ENCODE results near the gene TM9SF2.

The TM9SF2 gene

GRCh38 chr13:99582511-99582910 is 81.2 kb downstream of the TM9SF2 start:
- DNase-seq = no peak

GRCh38 chr13:99585609-99586008 is 84.3 kb downstream of the TM9SF2 start:
- no peak for DNase-seq

GRCh38 chr13:99587021-99587420 is 85.7 kb downstream of the TM9SF2 start:
- no peak for DNase-seq

DNA sequence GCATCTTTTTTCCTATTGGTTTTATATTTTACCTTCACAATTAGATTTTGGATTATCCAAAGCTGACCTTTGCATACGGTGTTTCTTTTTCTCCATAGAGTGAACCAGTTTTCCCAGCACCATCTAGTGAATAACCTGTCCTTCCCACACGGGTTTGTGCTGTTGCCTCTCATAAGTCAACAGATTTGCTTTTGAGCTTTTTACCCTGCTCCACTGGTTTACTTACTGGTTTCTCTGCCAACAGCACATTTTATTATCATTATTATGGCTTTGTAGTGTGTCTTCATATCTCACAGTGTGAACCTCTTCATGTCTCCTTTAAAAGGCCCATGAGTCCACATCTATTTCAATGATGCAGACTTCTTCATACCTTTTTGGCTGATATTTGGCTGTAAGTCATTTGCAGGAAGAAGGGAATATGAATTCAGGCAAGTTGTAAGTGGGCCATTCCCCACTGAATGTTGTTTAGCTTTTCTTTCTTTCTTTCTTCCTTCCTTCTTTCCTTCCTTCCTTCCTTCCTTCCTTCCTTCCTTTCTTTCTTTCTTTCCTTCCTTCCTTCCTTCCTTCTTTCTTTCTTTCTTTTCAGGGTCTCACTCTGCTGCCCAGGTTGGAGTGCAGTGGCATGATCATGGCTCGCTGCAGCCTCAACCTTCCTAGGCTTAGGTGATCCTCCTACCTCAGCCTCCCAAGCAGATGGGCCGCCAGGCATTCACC is 86.8 kb downstream of the TM9SF2 start:
- DNase-seq = no peak

DNA sequence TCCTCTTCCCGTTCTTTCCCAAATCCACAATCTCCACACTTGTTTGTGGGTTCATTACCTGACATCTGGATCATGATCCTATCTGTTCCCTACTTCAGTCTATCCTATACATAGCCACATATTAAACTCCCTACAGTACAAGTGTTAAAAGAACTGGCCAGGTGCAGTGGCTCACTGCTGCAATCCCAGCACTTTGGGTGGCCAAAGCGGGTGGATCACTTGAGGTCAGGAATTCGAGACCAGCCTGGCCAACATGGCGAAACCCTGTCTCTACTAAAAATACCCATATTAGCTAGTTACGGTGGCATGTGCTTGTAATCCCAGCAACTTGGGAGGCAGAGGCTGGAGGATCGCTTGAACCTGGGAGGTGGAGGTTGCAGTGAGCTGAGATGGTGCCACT is 88.3 kb downstream of the TM9SF2 start:
- DNase-seq = no peak

DNA sequence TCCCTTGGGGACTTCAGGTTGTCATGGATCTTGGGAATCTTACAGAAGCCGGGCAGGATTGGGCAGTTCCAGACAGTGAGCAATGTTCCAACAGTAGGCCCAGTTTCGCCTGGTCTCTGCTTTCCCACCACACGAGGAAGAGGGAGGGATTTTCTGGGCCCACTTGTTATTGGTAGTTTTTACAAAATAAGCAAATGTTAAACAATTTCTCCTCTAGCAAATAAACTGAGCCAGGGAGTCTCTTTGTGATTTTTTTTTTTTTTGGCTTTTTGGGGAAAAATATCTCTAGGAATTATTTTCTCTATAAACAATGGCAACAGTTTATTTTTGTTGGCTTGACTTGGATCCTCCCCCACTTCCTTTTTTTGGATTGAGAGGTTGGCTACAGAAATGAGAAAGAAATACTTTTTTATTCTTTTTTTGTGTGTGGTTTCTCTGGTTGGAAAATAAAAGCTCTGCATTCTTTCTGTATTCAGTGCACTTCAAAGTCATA is 89.3 kb downstream of the TM9SF2 start:
- DNase-seq = no peak

GRCh38 chr13:99596180-99596579 is 94.9 kb downstream of the TM9SF2 start:
- no peak for DNase-seq

DNA sequence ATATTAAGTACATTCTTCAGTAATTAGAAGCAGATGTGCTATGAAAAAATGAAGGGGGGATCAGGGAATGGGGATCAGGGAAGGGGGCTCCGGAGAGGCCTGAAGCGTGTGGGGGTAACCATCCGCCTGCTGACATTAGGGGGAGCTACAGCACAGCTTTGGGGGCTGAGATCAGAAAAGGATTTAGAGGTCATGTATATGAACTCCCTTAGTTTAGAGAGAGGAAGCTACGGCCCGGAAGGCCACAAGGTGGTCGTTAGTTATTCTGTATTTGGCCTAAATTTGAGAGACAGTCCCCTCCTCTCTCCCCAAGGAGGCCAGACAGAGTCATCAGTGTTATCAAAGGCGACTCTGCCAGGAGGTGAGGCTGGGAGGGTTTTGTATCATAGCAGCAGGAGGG is 99.0 kb downstream of the TM9SF2 start:
- DNase-seq = no peak

DNA sequence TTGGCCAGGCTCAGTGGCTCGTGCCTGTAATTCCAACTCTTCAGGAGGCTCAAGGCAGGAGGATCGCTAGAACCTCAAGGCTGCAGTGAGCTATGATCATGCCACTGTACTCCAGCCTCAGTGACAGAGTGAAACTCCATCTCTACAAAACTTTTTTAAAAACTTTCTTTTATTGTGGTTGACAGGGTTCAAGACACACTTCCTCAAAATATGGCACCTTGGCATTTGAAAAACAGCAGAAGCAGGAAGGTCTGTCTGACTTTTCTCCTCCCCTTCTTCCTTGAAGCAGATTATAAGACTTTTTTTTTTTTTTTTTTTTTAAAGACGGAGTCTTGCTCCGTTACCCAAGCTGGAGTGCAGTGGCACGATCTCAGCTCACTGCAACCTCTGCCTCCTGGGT is 100.3 kb downstream of the TM9SF2 start:
- DNase-seq = no peak

GRCh38 chr13:99604636-99605035 is 103.4 kb downstream of the TM9SF2 start:
- no peak for DNase-seq

DNA sequence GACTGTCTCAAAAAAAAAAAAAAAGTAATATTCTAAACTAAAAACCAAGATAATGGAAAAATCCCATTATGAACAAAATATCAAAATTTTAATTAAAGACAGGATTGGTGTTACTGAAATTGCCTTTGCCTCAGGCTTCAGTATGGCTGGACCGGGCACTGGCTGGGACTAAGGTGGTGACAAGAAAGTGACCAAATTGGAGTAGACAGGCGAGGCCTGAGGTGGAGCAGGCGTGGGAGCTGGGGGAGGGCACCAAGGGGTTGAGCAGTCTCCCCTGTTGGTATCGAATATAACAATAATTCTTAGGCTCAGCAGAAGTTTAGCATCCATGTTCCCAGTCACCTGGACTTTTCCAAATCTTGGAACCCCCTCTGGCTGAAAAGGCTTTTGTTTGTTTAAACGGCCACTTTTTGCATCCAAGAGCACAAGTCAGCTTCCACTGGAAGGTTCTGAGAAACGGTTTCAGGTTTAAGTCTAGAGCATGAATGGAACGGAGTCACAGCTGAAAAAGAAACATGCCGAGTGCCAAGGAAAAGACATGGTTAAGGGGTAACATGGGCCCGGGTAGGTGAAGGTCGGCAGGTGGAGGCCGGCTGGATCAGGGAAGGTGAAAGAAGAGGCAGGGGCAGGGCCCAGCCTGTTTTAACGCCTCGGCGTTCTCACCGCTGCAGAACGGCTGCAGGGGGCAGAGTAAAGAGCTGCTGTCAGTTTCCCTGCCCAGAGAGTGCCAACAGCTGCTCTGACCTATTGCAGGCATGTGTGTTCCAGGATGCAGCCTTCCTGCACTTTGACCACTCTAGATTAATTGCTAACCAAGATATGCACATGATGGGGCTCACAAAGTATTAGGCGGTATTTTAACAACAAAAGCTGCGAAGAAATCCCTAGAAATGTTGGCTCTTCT is 104.4 kb downstream of the TM9SF2 start:
- DNase-seq = no peak

DNA sequence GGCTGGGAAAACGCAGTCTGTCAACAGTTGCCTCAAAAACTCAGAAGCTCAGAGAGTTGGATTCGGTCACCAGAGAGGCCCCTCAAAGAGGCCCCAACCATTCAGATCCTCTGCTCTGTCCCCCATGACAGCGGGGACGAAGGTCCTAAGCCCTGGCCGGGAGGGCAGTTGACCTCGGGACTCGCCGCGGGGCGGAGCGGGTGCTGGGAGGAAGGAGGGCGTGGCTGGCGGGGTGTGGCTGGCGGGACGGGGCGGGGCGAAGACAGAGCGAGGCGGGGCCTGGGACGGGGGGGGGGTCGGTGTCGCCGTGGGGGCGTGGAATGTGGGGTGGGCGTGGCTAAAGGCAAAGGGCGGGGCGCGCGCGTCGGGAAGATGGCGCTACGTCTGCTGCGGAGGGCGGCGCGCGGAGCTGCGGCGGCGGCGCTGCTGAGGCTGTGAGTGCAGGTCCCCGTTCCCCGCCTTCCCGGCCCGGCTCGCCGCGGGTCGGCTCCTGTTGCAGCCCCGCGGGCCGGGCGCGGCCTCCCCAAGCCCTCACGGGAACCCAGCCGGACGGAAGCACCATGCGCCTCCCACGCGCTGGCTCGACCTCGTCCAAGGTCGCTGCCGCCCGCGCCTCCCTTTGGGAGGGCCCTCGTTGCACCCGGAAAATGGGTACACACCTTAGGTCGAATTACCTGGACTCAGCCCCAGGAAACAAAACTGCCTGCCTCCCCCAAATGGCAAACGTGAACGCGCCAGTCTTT is 105.2 kb downstream of the TM9SF2 start, which contains the start of gene CLYBL:
TSS of gene CLYBL (plus strand) at position 367 of the 743 bp plus-strand sequence.
- DNase-seq = peak; percentile 34

DNA sequence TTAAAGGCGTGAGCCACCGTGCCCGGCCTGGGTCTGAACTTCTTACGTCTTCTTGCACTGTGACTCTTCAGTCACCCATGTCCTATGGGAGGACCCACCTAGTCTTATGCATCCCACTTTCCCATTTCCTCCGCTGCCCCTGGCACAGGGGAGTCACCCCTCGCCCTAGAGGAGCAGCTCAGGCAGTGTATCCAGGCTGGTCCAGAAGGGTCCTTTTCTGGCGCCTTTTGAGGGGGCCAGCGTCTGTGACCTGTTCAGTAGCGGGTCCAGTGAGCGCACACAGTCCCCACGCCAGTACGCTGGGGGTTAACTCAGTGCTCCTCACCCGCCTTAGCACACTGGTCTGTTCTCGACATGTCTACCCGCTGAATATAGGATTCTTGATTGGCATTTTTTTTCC is 107.1 kb downstream of the TM9SF2 start:
- DNase-seq = no peak

- no peak for DNase-seq
Observed at GRCh38 chr13:99610702-99611289, 109.5 kb downstream of the TM9SF2 start.
